ENCODE results near the gene CCDC8. TPM values are rescaled to one million over a fixed set of nuclear protein-coding genes. Genes with fewer than 3 reads are reported as not detected.

The CCDC8 gene
- total RNA-seq, 1 experiment from 2014 or later: 24.5 TPM

DNA sequence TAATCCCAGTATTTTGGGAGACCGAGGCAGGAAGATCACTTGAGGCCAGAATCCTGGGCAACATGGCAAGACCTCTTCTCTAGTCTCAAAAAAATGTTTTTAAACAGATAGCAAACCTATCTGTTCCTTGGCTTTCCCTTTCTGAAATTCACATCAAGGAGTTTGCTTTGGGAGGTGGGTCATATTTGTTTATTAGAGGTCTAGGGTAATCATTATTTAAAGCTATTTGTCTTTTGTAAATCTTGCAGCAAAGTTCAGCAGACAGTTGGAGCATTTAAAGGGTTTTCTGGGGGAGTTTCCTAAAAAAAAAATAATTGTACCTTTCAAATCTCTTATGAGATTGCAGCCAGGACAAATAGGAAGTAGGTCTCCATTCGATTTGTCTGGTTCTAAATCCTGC is 49.0 kb downstream of the CCDC8 start:
- Histone ChIP-seq H3K4me3 (ENCODE audit: low read depth, low read length, poor library complexity, severe bottlenecking) (no peak overlapping the region), H3K36me3 (ENCODE audit: insufficient read depth, low read length, poor library complexity, severe bottlenecking) (peaks cover 29% of the 10 kb centered on the region), H3K27me3 (replicated peaks; ENCODE audit: insufficient read depth, low read depth, low read length, poor library complexity) (no peaks in the 10 kb centered on the region), H3K9me3 (ENCODE audit: low read depth, low read length, poor library complexity, severe bottlenecking) (no peaks in the 10 kb centered on the region), H3K27ac (ENCODE audit: low read depth, low read length, poor library complexity, severe bottlenecking) (no peak overlapping the region), H3K4me1 (ENCODE audit: insufficient read depth, low read length, poor library complexity, severe bottlenecking) (no peaks in the 10 kb centered on the region)
- ChIA-PET POLR2A (ENCODE audit: low non-redundant PET) (no interaction called here), CTCF (no interaction called here)
- no TSS peak for BruUV-seq (replicated peaks)
- no peak for DNase-seq (ENCODE audit: low spot score)
- intact Hi-C loops (cut with micrococcal nuclease; ENCODE audit: unreplicated experiment): no loop called here
- TF ChIP-seq CTCF (conservative IDR thresholded peaks at IDR 0.05; ENCODE audit: low read depth, low read length) (no peak), EZH2 (IDR thresholded peaks at IDR 0.05; ENCODE audit: borderline replicate concordance, low read depth, low read length, poor library complexity, severe bottlenecking) (no peak)

GRCh38 chr19:46361915-46362314 is 51.4 kb downstream of the CCDC8 start:
- H3K27ac ChIP-seq (ENCODE audit: low read depth, low read length, poor library complexity, severe bottlenecking): no peak overlapping the region
- H3K4me3 ChIP-seq (ENCODE audit: low read depth, low read length, poor library complexity, severe bottlenecking): no peak overlapping the region
- BruUV-seq (replicated peaks): no TSS peak
- peaks cover 44% of the 10 kb centered on the region for H3K36me3 ChIP-seq (ENCODE audit: insufficient read depth, low read length, poor library complexity, severe bottlenecking)
- no peaks in the 10 kb centered on the region for H3K4me1 ChIP-seq (ENCODE audit: insufficient read depth, low read length, poor library complexity, severe bottlenecking)
- DNase-seq (ENCODE audit: low spot score): no peak
- TF ChIP-seq EZH2 (IDR thresholded peaks at IDR 0.05; ENCODE audit: borderline replicate concordance, low read depth, low read length, poor library complexity, severe bottlenecking) (no peak), CTCF (conservative IDR thresholded peaks at IDR 0.05; ENCODE audit: low read depth, low read length) (no peak)
- H3K9me3 ChIP-seq (ENCODE audit: low read depth, low read length, poor library complexity, severe bottlenecking): no peaks in the 10 kb centered on the region
- POLR2A ChIA-PET (ENCODE audit: low non-redundant PET): no interaction called here
- CTCF ChIA-PET: no interaction called here
- intact Hi-C loops (cut with micrococcal nuclease; ENCODE audit: unreplicated experiment): no loop called here
- no peaks in the 10 kb centered on the region for H3K27me3 ChIP-seq (replicated peaks; ENCODE audit: insufficient read depth, low read depth, low read length, poor library complexity)

Other genes starting within 250 kb of the CCDC8 start
- not detected in 2 replicates for gene IGFL1, start 183.8 kb downstream of the CCDC8 start, total RNA-seq (2021)
- 3.0 and 7.4 TPM in 2 replicates for gene HIF3A, start 116.5 kb downstream of the CCDC8 start, total RNA-seq (2021)
- gene PPP5C, start 66.5 kb downstream of the CCDC8 start, total RNA-seq (2021): 157 and 164 TPM in 2 replicates
- gene PNMA8C, start 15.4 kb upstream of the CCDC8 start, total RNA-seq (2021): not detected in 2 replicates
- gene PNMA8A, start 58.0 kb upstream of the CCDC8 start, total RNA-seq (2021): 12.8 and 15.9 TPM in 2 replicates
- 0.75 and 0.81 TPM in 2 replicates for gene PNMA8B, start 82.3 kb upstream of the CCDC8 start, total RNA-seq (2021)
- gene CALM3, start 187.8 kb upstream of the CCDC8 start, total RNA-seq (2021): 272 and 291 TPM in 2 replicates
- gene PTGIR, start 211.5 kb upstream of the CCDC8 start, total RNA-seq (2021): 0.46 TPM in 1 of 2 replicates, not detected in the other
- not detected in 2 replicates for gene GNG8, start 222.6 kb upstream of the CCDC8 start, total RNA-seq (2021)
- gene DACT3, start 247.6 kb upstream of the CCDC8 start, total RNA-seq (2021): 0.32 and 1.1 TPM in 2 replicates

Measured in A673 (cell line).